Nephron (organoid): ENCODE data around the gene SMCHD1.

Experiments
- H3K27ac Mint-ChIP-seq, 3 experiments: 2 replicates each; pipeline ENCODE4 v1.8.0; 2020; ENCODE audit warnings: mixed read lengths in 3 of 3, mild to moderate bottlenecking in 2 of 3, moderate library complexity in 1 of 3
- H3K27me3 Mint-ChIP-seq: 2 replicates; pipeline ENCODE4 v1.8.0; 2021; ENCODE audit warnings: low read depth, mild to moderate bottlenecking, moderate library complexity, mixed read lengths
- H3K36me3 Mint-ChIP-seq: 2 replicates; pipeline ENCODE4 v1.8.0; 2020; ENCODE audit warnings: low read depth, mixed read lengths
- H3K4me1 Mint-ChIP-seq: 2 replicates; pipeline ENCODE4 v1.8.0; 2020; ENCODE audit warnings: mixed read lengths
- H3K4me3 Mint-ChIP-seq, 3 experiments: 2 replicates each; pipeline ENCODE4 v1.8.0; 2020; ENCODE audit warnings: mild to moderate bottlenecking in 3 of 3, mixed read lengths in 3 of 3, moderate library complexity in 2 of 3
- H3K9me3 Mint-ChIP-seq: 2 replicates; pipeline ENCODE4 v1.8.0; 2020; ENCODE audit warnings: mixed read lengths
- CTCF ChIP-seq, 3 experiments: fragments of 200-600 bp; sonication (generic); IDR thresholded peaks; one replicate each; pipeline ENCODE4 v1.5.0; 2021; ENCODE audit warnings: antibody characterized with exemption in 3 of 3; ENCODE audit not compliant: unreplicated experiment in 3 of 3

SMCHD1 gene

GRCh38 chr18:2636126-2636631, 19.3 kb upstream of the SMCHD1 start:
- Mint-ChIP-seq H3K9me3 (peaks cover 6% of the 10 kb centered on the region), H3K4me1 (peaks cover 13% of the 10 kb centered on the region), H3K4me3 (peak overlapping the region; percentile 2 to 54 (median 20)), H3K27ac (peak overlapping the region; percentile 68 to 88 (median 85)), H3K27me3 (no peaks in the 10 kb centered on the region), H3K36me3 (no peaks in the 10 kb centered on the region)
- no peak for TF ChIP-seq CTCF (IDR thresholded peaks at IDR 0.05; ENCODE audit: unreplicated experiment in 3 of 3)

GRCh38 chr18:2641638-2642037, 13.9 kb upstream of the SMCHD1 start:
- no peak for TF ChIP-seq CTCF (IDR thresholded peaks at IDR 0.05; ENCODE audit: unreplicated experiment in 3 of 3)
- no peak overlapping the region for H3K4me3 Mint-ChIP-seq
- no peaks in the 10 kb centered on the region for H3K9me3 Mint-ChIP-seq
- H3K27ac Mint-ChIP-seq: no peak overlapping the region
- peaks cover 7% of the 10 kb centered on the region for H3K4me1 Mint-ChIP-seq
- H3K36me3 Mint-ChIP-seq: no peaks in the 10 kb centered on the region
- H3K27me3 Mint-ChIP-seq: no peaks in the 10 kb centered on the region

GRCh38 chr18:2642771-2643170, 12.8 kb upstream of the SMCHD1 start:
- no peaks in the 10 kb centered on the region for H3K27me3 Mint-ChIP-seq
- no peaks in the 10 kb centered on the region for H3K9me3 Mint-ChIP-seq
- no peak for TF ChIP-seq CTCF (IDR thresholded peaks at IDR 0.05; ENCODE audit: unreplicated experiment in 3 of 3)
- no peak overlapping the region for H3K4me3 Mint-ChIP-seq
- H3K4me1 Mint-ChIP-seq: no peaks in the 10 kb centered on the region
- H3K36me3 Mint-ChIP-seq: no peaks in the 10 kb centered on the region
- H3K27ac Mint-ChIP-seq: no peak overlapping the region

- no peak overlapping the region for H3K4me3 Mint-ChIP-seq
- no peaks in the 10 kb centered on the region for H3K4me1 Mint-ChIP-seq
- H3K27me3 Mint-ChIP-seq: no peaks in the 10 kb centered on the region
- no peaks in the 10 kb centered on the region for H3K36me3 Mint-ChIP-seq
- no peak overlapping the region for H3K27ac Mint-ChIP-seq
- TF ChIP-seq CTCF (IDR thresholded peaks at IDR 0.05; ENCODE audit: unreplicated experiment in 3 of 3): no peak
- H3K9me3 Mint-ChIP-seq: no peaks in the 10 kb centered on the region
Measured at GRCh38 chr18:2644535-2644934, 11.0 kb upstream of the SMCHD1 start.

GRCh38 chr18:2651981-2652380, 3.5 kb upstream of the SMCHD1 start:
- no peak for TF ChIP-seq CTCF (IDR thresholded peaks at IDR 0.05; ENCODE audit: unreplicated experiment in 3 of 3)
- H3K4me3 Mint-ChIP-seq: no peak overlapping the region
- no peaks in the 10 kb centered on the region for H3K36me3 Mint-ChIP-seq
- H3K9me3 Mint-ChIP-seq: no peaks in the 10 kb centered on the region
- H3K4me1 Mint-ChIP-seq: peaks cover 10% of the 10 kb centered on the region
- H3K27me3 Mint-ChIP-seq: peaks cover 7% of the 10 kb centered on the region
- H3K27ac Mint-ChIP-seq: no peak overlapping the region

- H3K27ac Mint-ChIP-seq: peak overlapping the region in 2 of 3 experiments; percentile 49 to 56
- peaks cover 7% of the 10 kb centered on the region for H3K27me3 Mint-ChIP-seq
- no peaks in the 10 kb centered on the region for H3K9me3 Mint-ChIP-seq
- H3K36me3 Mint-ChIP-seq: no peaks in the 10 kb centered on the region
- H3K4me1 Mint-ChIP-seq: peaks cover 24% of the 10 kb centered on the region
- TF ChIP-seq CTCF (IDR thresholded peaks at IDR 0.05; ENCODE audit: unreplicated experiment in 3 of 3): no peak
- H3K4me3 Mint-ChIP-seq: peak overlapping the region; percentile 54 to 79 (median 70)
Measured at GRCh38 chr18:2653467-2653866, 2.1 kb upstream of the SMCHD1 start.
